HFFc6 (cell line): ENCODE data around the gene TAC4. TPM values are rescaled to one million over a fixed set of nuclear protein-coding genes. Genes with fewer than 3 reads are reported as not detected.
A peak's percentile ranks its signal among the peaks of the same experiment; 100 is the strongest.

Source experiments
- DNase-seq: peaks from one replicate; pipeline ENCODE4 v3.0.0-alpha.2; 2018
- H3K27ac Mint-ChIP-seq: 2 replicates; pipeline ENCODE4 v1.8.0; 2020; ENCODE audit warnings: mild to moderate bottlenecking, mixed read lengths
- H3K27me3 Mint-ChIP-seq: 2 replicates; pipeline ENCODE4 v1.8.0; 2021; ENCODE audit warnings: mild to moderate bottlenecking, moderate library complexity, mixed read lengths; ENCODE audit not compliant: insufficient read depth
- H3K36me3 Mint-ChIP-seq: 2 replicates; pipeline ENCODE4 v1.8.0; 2021; ENCODE audit warnings: low read depth, mixed read lengths
- H3K4me1 Mint-ChIP-seq: 2 replicates; pipeline ENCODE4 v1.8.0; 2020; ENCODE audit warnings: low read depth, mixed read lengths
- H3K4me3 Mint-ChIP-seq: 2 replicates; pipeline ENCODE4 v1.8.0; 2020; ENCODE audit warnings: mild to moderate bottlenecking, moderate library complexity, mixed read lengths
- H3K9me3 Mint-ChIP-seq: 2 replicates; pipeline ENCODE4 v1.8.0; 2020; ENCODE audit warnings: mild to moderate bottlenecking, mixed read lengths
- CTCF ChIP-seq: fragments of 200-600 bp; sonication (generic); IDR thresholded peaks from 2 replicates; pipeline ENCODE4 v1.5.0; 2021; ENCODE audit warnings: antibody characterized with exemption, mild to moderate bottlenecking
- total RNA-seq, 6 experiments: library from RNA; stranded (reverse); fragmentation: NEBNext Ultra II Directional; extraction: Animal tissue kit (Norgen Biotek cat#: 25700); gene quantifications; 2 replicates in 1 of 6; 3 replicates in 5 of 6; pipeline ENCODE4 v1.2.3, GENCODE V29; 2021

The TAC4 gene
- total RNA-seq, 6 experiments from 2014 or later = not detected

GRCh38 chr17:49842846-49843245 lies 5.0 kb downstream of the TAC4 start:
- DNase-seq = no peak
- no peaks in the 10 kb centered on the region for H3K36me3 Mint-ChIP-seq
- peaks cover 10% of the 10 kb centered on the region; the same call in 1 of the 2 replicates for H3K4me1 Mint-ChIP-seq
- no peak for TF ChIP-seq CTCF
- H3K9me3 Mint-ChIP-seq = no peaks in the 10 kb centered on the region
- peaks cover 3% of the 10 kb centered on the region; the same call in 1 of the 2 replicates for H3K27me3 Mint-ChIP-seq
- H3K4me3 Mint-ChIP-seq = no peak overlapping the region
- H3K27ac Mint-ChIP-seq = no peak overlapping the region

- Mint-ChIP-seq H3K4me1 (peaks cover 10% of the 10 kb centered on the region; the same call in 1 of the 2 replicates), H3K27ac (no peak overlapping the region), H3K4me3 (no peak overlapping the region), H3K9me3 (no peaks in the 10 kb centered on the region), H3K36me3 (no peaks in the 10 kb centered on the region), H3K27me3 (no peaks in the 10 kb centered on the region; the same call in 1 of the 2 replicates)
- TF ChIP-seq CTCF = no peak
- DNase-seq = no peak
Observed at GRCh38 chr17:49842371-49842770, 5.5 kb downstream of the TAC4 start.

GRCh38 chr17:49841548-49841947 lies 6.3 kb downstream of the TAC4 start:
- Mint-ChIP-seq H3K27me3 (no peaks in the 10 kb centered on the region; the same call in 1 of the 2 replicates), H3K9me3 (no peaks in the 10 kb centered on the region), H3K4me3 (no peak overlapping the region), H3K27ac (no peak overlapping the region), H3K4me1 (peaks cover 12% of the 10 kb centered on the region), H3K36me3 (no peaks in the 10 kb centered on the region)
- TF ChIP-seq CTCF = peak; percentile 36; the same call in 1 of the 2 replicates
- no peak for DNase-seq

GRCh38 chr17:49839455-49839854 lies 8.4 kb downstream of the TAC4 start:
- Mint-ChIP-seq H3K27me3 (peaks cover 4% of the 10 kb centered on the region; the same call in 1 of the 2 replicates), H3K36me3 (peaks cover 1% of the 10 kb centered on the region), H3K4me1 (peaks cover 20% of the 10 kb centered on the region), H3K27ac (no peak overlapping the region), H3K4me3 (no peak overlapping the region), H3K9me3 (no peaks in the 10 kb centered on the region)
- TF ChIP-seq CTCF = no peak
- DNase-seq = no peak

GRCh38 chr17:49836111-49837030 lies 11.5 kb downstream of the TAC4 start:
- peaks cover 15% of the 10 kb centered on the region for H3K4me1 Mint-ChIP-seq
- TF ChIP-seq CTCF = no peak
- H3K9me3 Mint-ChIP-seq = no peaks in the 10 kb centered on the region
- no peak overlapping the region for H3K4me3 Mint-ChIP-seq
- H3K36me3 Mint-ChIP-seq = peaks cover 24% of the 10 kb centered on the region
- H3K27me3 Mint-ChIP-seq = peaks cover 4% of the 10 kb centered on the region; the same call in 1 of the 2 replicates
- H3K27ac Mint-ChIP-seq = no peak overlapping the region
- no peak for DNase-seq
